Fibroblast of lung (primary cell): Measurements from ENCODE around the gene EME1.

Source experiments
- EZH2 ChIP-seq: IDR thresholded peaks from 2 replicates; pipeline ENCODE4 v1.5.1; 2012; ENCODE audit warnings: low read length, control low read depth, mild to moderate bottlenecking; ENCODE audit errors: missing control alignments
- TF ChIP-seq, protein P1 (sequence below), 2 donors: IDR thresholded peaks in 1 of 2; conservative IDR thresholded peaks in 1 of 2; 1 replicate in 1 of 2; 2 replicates in 1 of 2; pipeline ENCODE4 v1.5.1; 2011 to 2012; ENCODE audit warnings: low read length in 2 of 2, control low read depth in 1 of 2, inconsistent platforms in 1 of 2, low read depth in 1 of 2, mild to moderate bottlenecking in 1 of 2

DNA sequence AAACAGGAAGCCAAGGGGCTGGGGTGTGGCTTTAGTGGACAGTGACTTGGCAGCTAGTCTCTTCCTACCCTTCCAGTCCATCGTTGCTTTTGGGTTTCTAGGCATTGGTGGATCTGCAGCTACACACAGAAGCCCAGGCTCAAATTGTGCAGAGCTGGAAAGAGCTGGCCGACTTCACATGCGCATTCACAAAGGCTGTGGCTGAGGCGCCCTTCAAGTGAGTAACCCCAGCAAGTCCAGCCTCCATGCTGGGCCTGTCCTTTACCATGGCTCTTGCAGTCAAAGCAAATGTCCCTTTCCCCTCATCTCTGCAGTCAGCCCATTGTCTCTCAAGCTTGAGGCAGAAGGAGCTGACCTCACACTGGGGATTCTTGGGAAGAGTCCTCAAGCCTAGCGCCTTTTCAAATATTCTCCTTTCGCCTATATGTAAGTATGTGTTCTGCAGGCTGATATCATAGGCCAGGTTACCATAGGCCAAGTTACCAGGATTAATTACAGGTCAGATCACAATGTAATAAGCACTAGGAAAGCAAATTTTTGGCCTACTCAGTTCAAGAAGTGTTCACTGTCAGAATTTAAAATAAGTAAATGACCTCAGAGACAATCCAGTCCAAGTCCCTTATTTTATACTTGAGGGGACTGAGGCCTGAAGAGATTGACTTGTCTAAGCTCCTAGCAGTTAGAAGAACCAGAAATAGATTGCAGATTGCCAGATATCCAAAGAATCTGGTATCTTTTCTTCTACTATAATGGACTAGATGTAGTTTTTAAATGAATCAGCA is 6.5 kb downstream of the EME1 start:
- TF ChIP-seq, protein P1, sequence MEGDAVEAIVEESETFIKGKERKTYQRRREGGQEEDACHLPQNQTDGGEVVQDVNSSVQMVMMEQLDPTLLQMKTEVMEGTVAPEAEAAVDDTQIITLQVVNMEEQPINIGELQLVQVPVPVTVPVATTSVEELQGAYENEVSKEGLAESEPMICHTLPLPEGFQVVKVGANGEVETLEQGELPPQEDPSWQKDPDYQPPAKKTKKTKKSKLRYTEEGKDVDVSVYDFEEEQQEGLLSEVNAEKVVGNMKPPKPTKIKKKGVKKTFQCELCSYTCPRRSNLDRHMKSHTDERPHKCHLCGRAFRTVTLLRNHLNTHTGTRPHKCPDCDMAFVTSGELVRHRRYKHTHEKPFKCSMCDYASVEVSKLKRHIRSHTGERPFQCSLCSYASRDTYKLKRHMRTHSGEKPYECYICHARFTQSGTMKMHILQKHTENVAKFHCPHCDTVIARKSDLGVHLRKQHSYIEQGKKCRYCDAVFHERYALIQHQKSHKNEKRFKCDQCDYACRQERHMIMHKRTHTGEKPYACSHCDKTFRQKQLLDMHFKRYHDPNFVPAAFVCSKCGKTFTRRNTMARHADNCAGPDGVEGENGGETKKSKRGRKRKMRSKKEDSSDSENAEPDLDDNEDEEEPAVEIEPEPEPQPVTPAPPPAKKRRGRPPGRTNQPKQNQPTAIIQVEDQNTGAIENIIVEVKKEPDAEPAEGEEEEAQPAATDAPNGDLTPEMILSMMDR (conservative IDR thresholded peaks at IDR 0.05 in 1 of 2, IDR thresholded peaks at IDR 0.05 in 1 of 2; ENCODE audit: low read depth in 1 of 2, low read length in 2 of 2) = no peak
- TF ChIP-seq EZH2 = no peak
